CD14-positive monocyte (primary cell): ENCODE results near the gene ARL3. TPM values are rescaled to one million over a fixed set of nuclear protein-coding genes. Genes with fewer than 3 reads are reported as not detected.
"Not testable (repeated sequence)": the region's sequence is repeated elsewhere in the genome, so short reads cannot be mapped to it uniquely, and the experiment has no call there.

Source experiments
- DNase-seq, 3 donors: peaks; one replicate each; pipeline ENCODE4 v3.0.0-alpha.2; 2011 to 2022
- H2AFZ ChIP-seq: 2 replicates; pipeline ENCODE4 v1.6.0; 2012; ENCODE audit warnings: mild to moderate bottlenecking, low read depth, low read length, inconsistent platforms; ENCODE audit not compliant: insufficient read depth, poor library complexity, severe bottlenecking
- H3K27ac ChIP-seq, 2 donors: 1 replicate in 1 of 2; 2 replicates in 1 of 2; pipeline ENCODE4 v1.5.1; 2012 to 2013; ENCODE audit warnings: low read length in 2 of 2, control low read depth in 1 of 2, inconsistent platforms in 1 of 2, low read depth in 1 of 2, mild to moderate bottlenecking in 1 of 2
- H3K27me3 ChIP-seq, 2 donors: one replicate each; pipeline versions ENCODE4 v1.6.0 to v1.6.1; 2011 to 2013; ENCODE audit warnings: low read length in 2 of 2; ENCODE audit not compliant: control insufficient read depth in 2 of 2, insufficient read depth in 2 of 2
- H3K36me3 ChIP-seq, 2 donors: replicated peaks in 1 of 2; 1 replicate in 1 of 2; 2 replicates in 1 of 2; pipeline versions ENCODE4 v1.5.1 to v1.6.1; 2012 to 2013; ENCODE audit warnings: low read length in 2 of 2, control low read depth in 1 of 2, inconsistent platforms in 1 of 2, mild to moderate bottlenecking in 1 of 2; ENCODE audit not compliant: insufficient read depth in 2 of 2, control insufficient read depth in 1 of 2
- H3K4me1 ChIP-seq, 2 donors: 1 replicate in 1 of 2; 2 replicates in 1 of 2; pipeline versions ENCODE4 v1.5.1 to v1.6.1; 2012 to 2013; ENCODE audit warnings: low read length in 2 of 2, control low read depth in 1 of 2, inconsistent platforms in 1 of 2, mild to moderate bottlenecking in 1 of 2, moderate library complexity in 1 of 2; ENCODE audit not compliant: insufficient read depth in 2 of 2, control insufficient read depth in 1 of 2
- H3K4me2 ChIP-seq: replicated peaks from 2 replicates; pipeline ENCODE3; 2012; ENCODE audit warnings: low read length, moderate library complexity, mild to moderate bottlenecking; ENCODE audit not compliant: poor library complexity, severe bottlenecking; ENCODE audit errors: extremely low read depth
- H3K4me3 ChIP-seq, 3 experiments: fragments of 200-600 bp in 1 of 3; sonication (generic) in 1 of 3; replicated peaks in 1 of 3; 1 replicate in 2 of 3; 2 replicates in 1 of 3; pipeline ENCODE4 v1.5.1; 2011 to 2013; ENCODE audit warnings: low read length in 3 of 3, mild to moderate bottlenecking in 3 of 3, control low read depth in 2 of 3, low read depth in 2 of 3, inconsistent platforms in 1 of 3, moderate library complexity in 1 of 3
- H3K79me2 ChIP-seq: 2 replicates; pipeline ENCODE4 v1.6.0; 2012; ENCODE audit warnings: mild to moderate bottlenecking, control low read depth, inconsistent platforms, low read length, moderate library complexity; ENCODE audit not compliant: insufficient read depth
- H3K9ac ChIP-seq: 2 replicates; pipeline ENCODE4 v1.6.0; 2017; ENCODE audit warnings: low read length, mild to moderate bottlenecking; ENCODE audit not compliant: insufficient read depth, poor library complexity, severe bottlenecking
- H3K9me3 ChIP-seq, 2 donors: replicated peaks in 1 of 2; 1 replicate in 1 of 2; 2 replicates in 1 of 2; pipeline versions ENCODE4 v1.5.1 to v1.6.1; 2012 to 2013; ENCODE audit warnings: low read length in 2 of 2, control low read depth in 1 of 2; ENCODE audit not compliant: control insufficient read depth in 1 of 2, insufficient read depth in 1 of 2
- H4K20me1 ChIP-seq: 2 replicates; pipeline ENCODE4 v1.6.0; 2012; ENCODE audit warnings: mild to moderate bottlenecking, low read length, control low read depth, moderate library complexity; ENCODE audit not compliant: insufficient read depth
- H3K27ac Mint-ChIP-seq, 7 donors: one replicate each; pipeline ENCODE4 v1.8.0; 2020; ENCODE audit warnings: mild to moderate bottlenecking in 7 of 7, mixed read lengths in 7 of 7, moderate library complexity in 6 of 7, inconsistent platforms in 2 of 7
- H3K27me3 Mint-ChIP-seq, 3 donors: one replicate each; pipeline ENCODE4 v1.8.0; 2021 to 2022; ENCODE audit warnings: low read depth in 3 of 3, mild to moderate bottlenecking in 3 of 3, mixed read lengths in 3 of 3, moderate library complexity in 3 of 3, inconsistent platforms in 1 of 3
- H3K36me3 Mint-ChIP-seq, 2 donors: one replicate each; pipeline ENCODE4 v1.8.0; 2020; ENCODE audit warnings: mixed read lengths in 2 of 2, inconsistent platforms in 1 of 2, mild to moderate bottlenecking in 1 of 2
- H3K4me1 Mint-ChIP-seq: one replicate; pipeline ENCODE4 v1.8.0; 2020; ENCODE audit warnings: mild to moderate bottlenecking, mixed read lengths
- H3K4me3 Mint-ChIP-seq, 2 donors: one replicate each; pipeline ENCODE4 v1.8.0; 2020; ENCODE audit warnings: mild to moderate bottlenecking in 2 of 2, mixed read lengths in 2 of 2, moderate library complexity in 1 of 2
- H3K9me3 Mint-ChIP-seq, 7 donors: one replicate each; pipeline ENCODE4 v1.8.0; 2020 to 2022; ENCODE audit warnings: mixed read lengths in 7 of 7, mild to moderate bottlenecking in 6 of 7, moderate library complexity in 6 of 7, inconsistent platforms in 2 of 7
- CTCF ChIP-seq: fragments of 200-600 bp; IDR thresholded peaks from one replicate; pipeline ENCODE4 v1.8.0; 2022; ENCODE audit warnings: antibody characterized with exemption, mild to moderate bottlenecking
- WGBS: methylation state at CpG from one replicate; pipeline ENCODE4 v1.1.5; 2013; ENCODE audit warnings: missing lambda C conversion rate; ENCODE audit not compliant: insufficient coverage; 5-methylcytosine and 5-hydroxymethylcytosine counted together
- intact Hi-C, 2 donors: fragments of 100-400 bp; cut with micrococcal nuclease; formaldehyde crosslinking; loops; one replicate each; pipeline versions ENCODE4 v1.15.0 to v1.15.1; 2023
- polyA plus RNA-seq, 3 donors: library from polyadenylated mRNA; depleted of rRNA in 1 of 3; unstranded in 2 of 3; stranded (reverse) in 1 of 3; fragments of 300-500 nt in 2 of 3; fragments of >200 nt in 1 of 3; fragmentation: Illumina TruSeq in 2 of 3; gene quantifications; 1 replicate in 2 of 3; 2 replicates in 1 of 3; pipeline ENCODE4 v1.2.3, GENCODE V29; 2012 to 2021

The ARL3 gene
- polyA plus RNA-seq, 3 donors, result 2.8 to 6.3 (median 6.0) TPM

GRCh38 chr10:102696736-102697135, 17.5 kb downstream of the ARL3 start:
- H3K9ac ChIP-seq, result no peak overlapping the region
- H3K4me3 ChIP-seq, result no peak overlapping the region
- H3K9me3 Mint-ChIP-seq, result peaks cover 0 to 4% (median 0%) of the 10 kb centered on the region in 7 donors
- no peaks in the 10 kb centered on the region for H4K20me1 ChIP-seq
- H3K9me3 ChIP-seq, result no peaks in the 10 kb centered on the region
- H2AFZ ChIP-seq, result no peak overlapping the region
- no peaks in the 10 kb centered on the region for H3K27me3 ChIP-seq
- peaks cover 38 to 51% of the 10 kb centered on the region in 2 donors for H3K36me3 Mint-ChIP-seq
- H3K4me1 ChIP-seq, result no peaks in the 10 kb centered on the region
- DNase-seq, result no peak
- no peak overlapping the region for H3K27ac ChIP-seq
- no CpG with 5 or more reads among the region's 3 CpGs for WGBS
- H3K36me3 ChIP-seq, result peaks cover 8 to 30% of the 10 kb centered on the region in 2 donors
- H3K27me3 Mint-ChIP-seq, result no peaks in the 10 kb centered on the region
- peaks cover 3% of the 10 kb centered on the region for H3K4me1 Mint-ChIP-seq
- no peak overlapping the region for H3K4me2 ChIP-seq
- no peaks in the 10 kb centered on the region for H3K79me2 ChIP-seq
- no peak overlapping the region for H3K27ac Mint-ChIP-seq
- intact Hi-C loops, result no loop called here
- TF ChIP-seq CTCF, result no peak
- no peak overlapping the region for H3K4me3 Mint-ChIP-seq

- DNase-seq, H3K27ac ChIP-seq, H3K27ac Mint-ChIP-seq, H3K4me3 Mint-ChIP-seq, H3K4me2 ChIP-seq, H4K20me1 ChIP-seq, H3K9me3 ChIP-seq, H3K27me3 Mint-ChIP-seq, H2AFZ ChIP-seq, H3K4me3 ChIP-seq, intact Hi-C loops, H3K9ac ChIP-seq, H3K79me2 ChIP-seq, H3K27me3 ChIP-seq, H3K9me3 Mint-ChIP-seq, H3K4me1 Mint-ChIP-seq, H3K4me1 ChIP-seq: not testable (repeated sequence)
- peaks cover 8 to 30% of the 10 kb centered on the region in 2 donors for H3K36me3 ChIP-seq
- peaks cover 37 to 46% of the 10 kb centered on the region in 2 donors for H3K36me3 Mint-ChIP-seq
- WGBS, result no CpG with 5 or more reads among the region's 10 CpGs
These were observed 18.8 kb downstream of the ARL3 start for GRCh38 chr10:102695401-102695800.
